ENCODE measurements around the gene ELMOD3.

Gene ELMOD3

GRCh38 chr2:85410584-85411404 is 56.2 kb downstream of the ELMOD3 start (continued):
- no peak for TF ChIP-seq ZEB2 (tag by site-specific recombination; IDR thresholded peaks at IDR 0.05)
- TF ChIP-seq ZNF548 (tag by site-specific recombination; IDR thresholded peaks at IDR 0.05): no peak
- TF ChIP-seq IKZF3 (tag by site-specific recombination; IDR thresholded peaks at IDR 0.05): no peak
- no peak for TF ChIP-seq ZNF133 (tag by site-specific recombination; IDR thresholded peaks at IDR 0.05)
- TF ChIP-seq KLF1 (tag by site-specific recombination; IDR thresholded peaks at IDR 0.05): 0 out of 2 replicates have a peak, but pooled peaks have one; percentile 37
- TF ChIP-seq ZNF362 (tag by site-specific recombination; IDR thresholded peaks at IDR 0.05): 0 out of 2 replicates have a peak, but pooled peaks have one; percentile 48
- no peak for TF ChIP-seq ZNF621 (tag by site-specific recombination; IDR thresholded peaks at IDR 0.05)

- no peaks in the 10 kb centered on the region; the same call in 1 of the 2 replicates for H3K4me1 ChIP-seq (ENCODE audit: control insufficient read depth, insufficient read depth, low read length)
- ChIA-PET CTCF (interaction anchor here (0.7 to 1.4 kb wide), 2 partner anchors 18 to 141 kb away, joined by 3 to 4 read pairs; no protein-coding TSS in a partner anchor), POLR2A (no interaction called here)
These were observed 56.8 kb downstream of the ELMOD3 start for GRCh38 chr2:85411405-85411748.

GRCh38 chr2:85413592-85414420 is 59.2 kb downstream of the ELMOD3 start:
- ChIA-PET CTCF (interaction anchor here (0.6 to 1.1 kb wide), 4 partner anchors 137 to 227 kb away, joined by 3 to 7 read pairs (median 4); no protein-coding TSS in a partner anchor), POLR2A (interaction anchor here (0.7 to 1.2 kb wide), 2 partner anchors 124 to 125 kb away, joined by 3 to 5 read pairs; partner anchors contain the start of gene MAT2A)
- Histone ChIP-seq H3K27ac (ENCODE audit: extremely low read depth, low read depth, low read length) (no peak overlapping the region), H3K4me3 (ENCODE audit: low read depth, low read length) (no peak overlapping the region), H3K36me3 (ENCODE audit: control insufficient read depth in 2 of 2, insufficient read depth in 1 of 2, low read length in 2 of 2) (no peaks in the 10 kb centered on the region), H3K4me1 (ENCODE audit: control insufficient read depth, insufficient read depth, low read length) (peaks cover 4% of the 10 kb centered on the region), H3K9me3 (ENCODE audit: control insufficient read depth, insufficient read depth, low read depth, low read length) (no peaks in the 10 kb centered on the region)
- TF ChIP-seq ZNF248 (tag by site-specific recombination; IDR thresholded peaks at IDR 0.05): no peak
- TF ChIP-seq BCL11A (tag by site-specific recombination; IDR thresholded peaks at IDR 0.05; ENCODE audit: low read depth): no peak
- TF ChIP-seq ZNF391 (tag by site-specific recombination; IDR thresholded peaks at IDR 0.05; ENCODE audit: borderline replicate concordance, low read depth): no peak
- TF ChIP-seq MZF1 (tag by site-specific recombination; IDR thresholded peaks at IDR 0.05; ENCODE audit: borderline replicate concordance): no peak
- TF ChIP-seq ZBTB48 (tag by site-specific recombination; IDR thresholded peaks at IDR 0.05): no peak
- no peak for TF ChIP-seq ATF2 (tag by site-specific recombination; IDR thresholded peaks at IDR 0.05; ENCODE audit: low read depth)

More at GRCh38 chr2:85411405-85411748, 56.8 kb downstream of the ELMOD3 start:
- H3K9me3 ChIP-seq (ENCODE audit: control insufficient read depth, insufficient read depth, low read depth, low read length): no peaks in the 10 kb centered on the region
- no peak overlapping the region for H3K4me3 ChIP-seq (ENCODE audit: low read depth, low read length)
- no peak for TF ChIP-seq ZNF704 (tag by site-specific recombination; IDR thresholded peaks at IDR 0.05)
- TF ChIP-seq ZNF155 (tag by site-specific recombination; IDR thresholded peaks at IDR 0.05): no peak
- no peak for TF ChIP-seq GLI4 (tag by site-specific recombination; IDR thresholded peaks at IDR 0.05)
- no peak for TF ChIP-seq INSM2 (tag by site-specific recombination; IDR thresholded peaks at IDR 0.05)
- no peak for TF ChIP-seq KLF8 (tag by site-specific recombination; IDR thresholded peaks at IDR 0.05)
- no peak for TF ChIP-seq ZNF350 (tag by site-specific recombination; IDR thresholded peaks at IDR 0.05)
- TF ChIP-seq ZNF629 (tag by site-specific recombination; IDR thresholded peaks at IDR 0.05): no peak
- no peak for TF ChIP-seq ZNF670 (tag by site-specific recombination; IDR thresholded peaks at IDR 0.05; ENCODE audit: low read depth)
- H3K36me3 ChIP-seq (ENCODE audit: control insufficient read depth in 2 of 2, insufficient read depth in 1 of 2, low read length in 2 of 2): no peaks in the 10 kb centered on the region
- H3K27ac ChIP-seq (ENCODE audit: extremely low read depth, low read depth, low read length): no peak overlapping the region

Measured in HEK293 (cell line).